IPS-NIHi7 (cell line): Measurements from ENCODE around the gene C16orf89.

ENCODE experiments used
- DNase-seq: peaks from one replicate; pipeline ENCODE4 v3.0.0; 2012; ENCODE audit warnings: mixed read lengths; ENCODE audit errors: extremely low spot score

Gene C16orf89

GRCh38 chr16:5003828-5004227, 61.9 kb downstream of the C16orf89 start:
- no peak for DNase-seq

- no peak for DNase-seq
These were observed 62.5 kb downstream of the C16orf89 start for GRCh38 chr16:5003211-5003610.

DNA sequence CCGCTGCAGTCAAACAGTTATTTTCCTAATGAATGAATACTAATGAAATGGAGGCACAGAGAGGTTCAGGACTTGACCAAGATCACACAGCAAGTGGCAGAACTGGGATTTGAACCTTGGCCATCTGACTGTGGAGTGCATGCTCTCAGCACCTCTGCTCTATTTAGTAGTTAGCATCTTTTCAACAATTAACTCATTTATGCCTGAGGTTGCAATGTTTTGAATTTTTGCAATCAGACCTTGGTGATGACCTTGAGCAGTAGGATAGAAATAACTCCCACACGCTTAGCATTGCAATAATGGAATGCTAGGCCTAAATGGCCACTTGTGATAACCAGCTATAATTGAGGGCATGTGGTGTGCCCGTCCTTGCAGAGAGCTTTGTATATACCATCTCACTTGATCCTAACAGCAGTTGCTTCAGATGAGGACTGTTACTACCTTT, 63.0 kb downstream of the C16orf89 start:
- DNase-seq, result no peak

DNA sequence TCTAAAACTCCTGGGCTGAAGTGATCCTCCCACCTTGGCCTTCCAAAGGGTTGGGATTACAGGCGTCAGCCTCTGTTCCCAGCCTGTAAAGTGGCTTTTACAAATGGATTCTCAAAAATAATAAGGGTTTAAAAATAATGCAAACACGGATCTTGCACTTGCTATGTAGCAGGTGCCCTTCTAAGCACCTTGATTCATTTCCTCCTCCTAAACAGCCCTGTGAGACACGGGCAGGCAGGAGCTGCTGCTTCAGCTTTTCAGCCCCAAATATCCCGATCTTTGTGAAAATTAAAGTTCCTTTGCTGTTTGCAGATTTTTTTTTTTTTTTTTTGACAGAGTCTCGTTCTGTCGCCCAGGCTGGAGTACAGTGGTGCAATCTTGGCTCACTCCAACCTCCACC, 63.8 kb downstream of the C16orf89 start:
- DNase-seq, result no peak

DNA sequence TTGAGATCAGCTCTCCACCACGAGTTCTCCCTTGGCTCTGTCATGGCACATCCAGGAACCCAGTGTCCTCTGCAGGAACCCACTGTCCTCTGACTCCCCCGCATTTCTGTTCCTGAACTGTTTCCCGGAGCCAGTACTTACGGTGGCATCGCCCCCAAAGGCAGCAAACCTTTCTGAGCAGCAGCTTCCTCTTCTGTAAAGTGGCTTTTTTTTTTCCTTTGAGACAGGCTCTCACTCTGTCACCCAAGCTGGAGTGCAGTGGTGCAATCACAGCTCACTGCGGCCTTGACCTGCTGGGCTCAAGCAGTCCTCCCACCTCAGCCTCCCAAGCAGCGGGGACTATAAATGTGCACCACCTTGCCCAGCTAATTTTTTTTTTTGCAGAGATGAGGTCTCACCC, 64.2 kb downstream of the C16orf89 start:
- DNase-seq, result no peak

- no peak for DNase-seq
These were observed 65.2 kb downstream of the C16orf89 start for GRCh38 chr16:5000573-5001001.

DNA sequence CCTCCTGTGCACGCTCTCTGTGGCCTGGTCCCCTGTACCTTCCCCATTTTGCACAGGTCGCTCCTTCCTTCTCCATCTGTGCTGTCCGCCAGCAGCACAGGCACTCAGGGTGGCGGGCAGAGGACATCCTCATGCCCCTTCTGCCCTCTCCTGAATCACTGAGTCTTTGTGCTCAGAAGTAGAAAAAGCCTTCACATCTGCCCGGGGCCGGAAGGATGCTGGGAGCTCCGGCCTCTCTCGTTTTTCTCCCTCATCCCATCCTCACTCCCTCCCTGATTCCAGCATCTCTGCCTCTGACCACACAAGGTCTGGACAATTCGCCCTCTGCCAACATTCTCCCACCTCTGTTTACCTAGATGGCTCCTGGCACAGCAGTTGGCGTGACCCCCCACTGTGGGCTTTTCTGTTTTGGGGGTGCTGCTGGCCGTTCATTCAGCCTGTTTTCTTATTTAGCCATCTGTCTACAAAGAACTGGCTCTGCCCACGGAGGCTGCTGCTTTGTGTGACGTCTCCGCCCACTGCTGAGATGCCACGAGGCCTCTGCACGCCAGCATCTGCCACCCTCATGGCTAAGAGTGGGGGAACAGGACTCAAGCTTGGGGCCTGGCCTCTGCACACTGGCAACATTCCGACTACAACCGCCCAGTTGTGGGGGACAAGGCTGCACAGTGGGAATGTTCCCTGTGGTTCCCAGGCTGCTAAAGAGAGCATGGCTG, 70.9 kb downstream of the C16orf89 start:
- no peak for DNase-seq
